Measurements from ENCODE around the gene SULT4A1. TPM values are rescaled to one million over a fixed set of nuclear protein-coding genes. Genes with fewer than 3 reads are reported as not detected.

SULT4A1 gene
- total RNA-seq, 1 experiment from 2014 or later, result not detected

GRCh38 chr22:43851058-43851978 is 11.0 kb downstream of the SULT4A1 start:
- DNase-seq (ENCODE audit: low read depth), result no peak
- in situ Hi-C loops (cut with HindIII; ENCODE audit: low pct_unique_long_range_greater_than_20kb, low sequenced_read_pairs), result no loop called here

GRCh38 chr22:43850529-43850928 is 11.8 kb downstream of the SULT4A1 start:
- no peak for DNase-seq (ENCODE audit: low read depth)
- in situ Hi-C loops (cut with HindIII; ENCODE audit: low pct_unique_long_range_greater_than_20kb, low sequenced_read_pairs), result no loop called here

- no peak for DNase-seq (ENCODE audit: low read depth)
- in situ Hi-C loops (cut with HindIII; ENCODE audit: low pct_unique_long_range_greater_than_20kb, low sequenced_read_pairs), result no loop called here
Observed at GRCh38 chr22:43849731-43850130, 12.6 kb downstream of the SULT4A1 start.

GRCh38 chr22:43848366-43849171 is 13.7 kb downstream of the SULT4A1 start:
- in situ Hi-C loops (cut with HindIII; ENCODE audit: low pct_unique_long_range_greater_than_20kb, low sequenced_read_pairs), result no loop called here
- DNase-seq (ENCODE audit: low read depth), result no peak

GRCh38 chr22:43847376-43848289 is 14.7 kb downstream of the SULT4A1 start:
- in situ Hi-C loops (cut with HindIII; ENCODE audit: low pct_unique_long_range_greater_than_20kb, low sequenced_read_pairs), result no loop called here

GRCh38 chr22:43846966-43847365 is 15.3 kb downstream of the SULT4A1 start:
- in situ Hi-C loops (cut with HindIII; ENCODE audit: low pct_unique_long_range_greater_than_20kb, low sequenced_read_pairs), result no loop called here

More at GRCh38 chr22:43847376-43848289, 14.7 kb downstream of the SULT4A1 start:
- no peak for DNase-seq (ENCODE audit: low read depth)

GRCh38 chr22:43845981-43846380 is 16.3 kb downstream of the SULT4A1 start:
- in situ Hi-C loops (cut with HindIII; ENCODE audit: low pct_unique_long_range_greater_than_20kb, low sequenced_read_pairs), result no loop called here
- DNase-seq (ENCODE audit: low read depth), result no peak

More at GRCh38 chr22:43846966-43847365, 15.3 kb downstream of the SULT4A1 start:
- DNase-seq (ENCODE audit: low read depth), result no peak

- in situ Hi-C loops (cut with HindIII; ENCODE audit: low pct_unique_long_range_greater_than_20kb, low sequenced_read_pairs), result no loop called here
Observed at GRCh38 chr22:43844560-43845545, 17.5 kb downstream of the SULT4A1 start.

GRCh38 chr22:43843783-43844530 is 18.4 kb downstream of the SULT4A1 start:
- DNase-seq (ENCODE audit: low read depth), result no peak
- in situ Hi-C loops (cut with HindIII; ENCODE audit: low pct_unique_long_range_greater_than_20kb, low sequenced_read_pairs), result no loop called here

More at GRCh38 chr22:43844560-43845545, 17.5 kb downstream of the SULT4A1 start:
- no peak for DNase-seq (ENCODE audit: low read depth)

- DNase-seq (ENCODE audit: low read depth), result no peak
- in situ Hi-C loops (cut with HindIII; ENCODE audit: low pct_unique_long_range_greater_than_20kb, low sequenced_read_pairs), result no loop called here
Observed at GRCh38 chr22:43841742-43842141, 20.6 kb downstream of the SULT4A1 start.

- in situ Hi-C loops (cut with HindIII; ENCODE audit: low pct_unique_long_range_greater_than_20kb, low sequenced_read_pairs), result no loop called here
- no peak for DNase-seq (ENCODE audit: low read depth)
Observed at GRCh38 chr22:43840851-43841250, 21.5 kb downstream of the SULT4A1 start.

- in situ Hi-C loops (cut with HindIII; ENCODE audit: low pct_unique_long_range_greater_than_20kb, low sequenced_read_pairs), result no loop called here
- no peak for DNase-seq (ENCODE audit: low read depth)
Observed at GRCh38 chr22:43840431-43840830, 21.9 kb downstream of the SULT4A1 start.

- DNase-seq (ENCODE audit: low read depth), result no peak
- in situ Hi-C loops (cut with HindIII; ENCODE audit: low pct_unique_long_range_greater_than_20kb, low sequenced_read_pairs), result no loop called here
Observed at GRCh38 chr22:43839781-43840180, 22.5 kb downstream of the SULT4A1 start.

GRCh38 chr22:43838571-43839307 is 23.6 kb downstream of the SULT4A1 start:
- no peak for DNase-seq (ENCODE audit: low read depth)
- in situ Hi-C loops (cut with HindIII; ENCODE audit: low pct_unique_long_range_greater_than_20kb, low sequenced_read_pairs), result no loop called here

GRCh38 chr22:43838161-43838560 is 24.2 kb downstream of the SULT4A1 start:
- in situ Hi-C loops (cut with HindIII; ENCODE audit: low pct_unique_long_range_greater_than_20kb, low sequenced_read_pairs), result no loop called here
- DNase-seq (ENCODE audit: low read depth), result no peak

- in situ Hi-C loops (cut with HindIII; ENCODE audit: low pct_unique_long_range_greater_than_20kb, low sequenced_read_pairs), result no loop called here
- no peak for DNase-seq (ENCODE audit: low read depth)
Observed at GRCh38 chr22:43837666-43838065, 24.6 kb downstream of the SULT4A1 start.
